Stomach (tissue), 9 donors: ENCODE data around the gene PTPRU. TPM values are rescaled to one million over a fixed set of nuclear protein-coding genes. Genes with fewer than 3 reads are reported as not detected.

Source experiments
- DNase-seq, 2 donors: peaks; one replicate each; pipeline versions ENCODE4 v3.0.0 to v3.0.0-alpha.2; 2013 to 2019
- H3K27ac ChIP-seq, 5 donors: fragments of 200-600 bp in 4 of 5; sonication (generic) in 4 of 5; one replicate each; pipeline ENCODE4 v1.5.1; 2013 to 2019; ENCODE audit warnings: mild to moderate bottlenecking in 1 of 5, moderate library complexity in 1 of 5
- H3K27me3 ChIP-seq, 3 donors: fragments of 200-600 bp; sonication (generic); one replicate each; pipeline ENCODE4 v1.5.1; 2017 to 2019; ENCODE audit warnings: mixed run types in 1 of 3
- H3K36me3 ChIP-seq, 4 donors: fragments of 200-600 bp; sonication (generic); 1 replicate in 3 of 4; 2 replicates in 1 of 4; pipeline ENCODE4 v1.5.1; 2016 to 2019
- H3K4me1 ChIP-seq, 4 donors: fragments of 200-600 bp; sonication (generic); one replicate each; pipeline ENCODE4 v1.5.1; 2016 to 2019
- H3K4me3 ChIP-seq, 4 donors: fragments of 200-600 bp; sonication (generic) in 3 of 4; one replicate each; pipeline ENCODE4 v1.5.1; 2016 to 2019; ENCODE audit warnings: mild to moderate bottlenecking in 1 of 4
- H3K9me3 ChIP-seq, 4 donors: fragments of 200-600 bp; sonication (generic); one replicate each; pipeline ENCODE4 v1.5.1; 2016 to 2019
- EP300 ChIP-seq: sonication (generic); formaldehyde crosslinking; IDR thresholded peaks from one replicate; pipeline ENCODE4 v1.6.1; 2017; ENCODE audit warnings: antibody characterized with exemption
- POLR2A ChIP-seq, 4 donors: fragments of 450-650 bp; IDR thresholded peaks; one replicate each; pipeline ENCODE4 v1.6.1; 2016; ENCODE audit warnings: antibody characterized with exemption in 4 of 4, control low read depth in 2 of 4, mild to moderate bottlenecking in 1 of 4, moderate library complexity in 1 of 4
- POLR2AphosphoS5 ChIP-seq, 3 donors: sonication (generic); formaldehyde crosslinking; IDR thresholded peaks; one replicate each; pipeline ENCODE4 v1.6.1; 2016; ENCODE audit warnings: antibody characterized with exemption in 3 of 3
- WGBS, 5 donors: extraction: QIAGEN DNeasy Blood & Tissue Kit in 3 of 5; methylation state at CpG; one replicate each; pipeline versions ENCODE4 v1.1.5 to v1.1.7; 2013 to 2018; 5-methylcytosine and 5-hydroxymethylcytosine counted together
- intact Hi-C: fragments of 100-400 bp; cut with DNase I; formaldehyde crosslinking; loops from one replicate; pipeline ENCODE4 v1.15.1; 2023; ENCODE audit warnings: low total_unique reads
- polyA plus RNA-seq, 3 donors: library from polyadenylated mRNA; stranded (reverse); fragments of 200-250 nt; gene quantifications; one replicate each; pipeline ENCODE4 v1.2.3, GENCODE V29; 2013
- total RNA-seq, 5 donors: library from RNA; depleted of rRNA; stranded (reverse); fragments of >200 nt; gene quantifications; one replicate each; pipeline versions ENCODE4 v1.1.0 to v1.2.3, GENCODE V29; 2014 to 2016
- TF ChIP-seq, protein P1 (sequence below), 7 experiments: fragments of 450-650 bp in 4 of 7; fragments of 200-600 bp in 3 of 7; sonication (generic) in 3 of 7; IDR thresholded peaks; one replicate each; pipeline ENCODE4 v1.5.1; 2016 to 2019; ENCODE audit warnings: antibody characterized with exemption in 7 of 7, control low read depth in 2 of 7, mild to moderate bottlenecking in 1 of 7
- donor health status: healthy with polysubstance abuse.
- donor health status: Bipolar disorder and iron deficiency.
- donor health status: healthy.

PTPRU gene
- total and polyA plus RNA-seq, 8 donors = 0.29 to 17.5 (median 6.2) TPM

DNA sequence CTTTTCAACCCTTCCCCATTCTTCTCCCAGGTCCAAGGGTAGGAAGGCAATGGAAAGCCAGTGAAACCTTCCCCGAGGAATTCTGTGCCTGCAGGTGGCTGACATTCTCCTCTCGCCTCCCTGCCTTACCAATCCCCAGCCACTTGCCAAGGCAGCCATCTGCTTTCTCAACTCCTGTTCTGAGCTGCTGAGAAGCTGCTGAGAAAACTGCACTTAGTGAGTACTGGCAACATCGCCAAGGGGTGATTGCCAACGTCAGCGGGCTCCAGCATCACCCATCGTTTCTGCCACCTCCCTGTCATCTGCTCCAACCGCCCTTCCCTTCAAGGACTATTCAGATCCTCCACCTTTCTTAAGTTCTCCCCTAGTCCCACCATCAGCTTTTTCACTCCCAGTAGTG lies 106.0 kb downstream of the PTPRU start:
- H3K4me1 ChIP-seq = no peaks in the 10 kb centered on the region
- TF ChIP-seq POLR2A (IDR thresholded peaks at IDR 0.05) = no peak
- no peak for TF ChIP-seq EP300
- TF ChIP-seq, protein P1, sequence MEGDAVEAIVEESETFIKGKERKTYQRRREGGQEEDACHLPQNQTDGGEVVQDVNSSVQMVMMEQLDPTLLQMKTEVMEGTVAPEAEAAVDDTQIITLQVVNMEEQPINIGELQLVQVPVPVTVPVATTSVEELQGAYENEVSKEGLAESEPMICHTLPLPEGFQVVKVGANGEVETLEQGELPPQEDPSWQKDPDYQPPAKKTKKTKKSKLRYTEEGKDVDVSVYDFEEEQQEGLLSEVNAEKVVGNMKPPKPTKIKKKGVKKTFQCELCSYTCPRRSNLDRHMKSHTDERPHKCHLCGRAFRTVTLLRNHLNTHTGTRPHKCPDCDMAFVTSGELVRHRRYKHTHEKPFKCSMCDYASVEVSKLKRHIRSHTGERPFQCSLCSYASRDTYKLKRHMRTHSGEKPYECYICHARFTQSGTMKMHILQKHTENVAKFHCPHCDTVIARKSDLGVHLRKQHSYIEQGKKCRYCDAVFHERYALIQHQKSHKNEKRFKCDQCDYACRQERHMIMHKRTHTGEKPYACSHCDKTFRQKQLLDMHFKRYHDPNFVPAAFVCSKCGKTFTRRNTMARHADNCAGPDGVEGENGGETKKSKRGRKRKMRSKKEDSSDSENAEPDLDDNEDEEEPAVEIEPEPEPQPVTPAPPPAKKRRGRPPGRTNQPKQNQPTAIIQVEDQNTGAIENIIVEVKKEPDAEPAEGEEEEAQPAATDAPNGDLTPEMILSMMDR (IDR thresholded peaks at IDR 0.05) = no peak
- no peak for TF ChIP-seq POLR2AphosphoS5 (IDR thresholded peaks at IDR 0.05)
- H3K27ac ChIP-seq = no peak overlapping the region
- H3K4me3 ChIP-seq = no peak overlapping the region
- no peak for DNase-seq
- intact Hi-C loops = no loop called here
- H3K36me3 ChIP-seq = no peaks in the 10 kb centered on the region
- WGBS, 5 donors = 70 to 79% (median 72%) methylated on average over 7 of the region's 7 CpGs
- peaks cover 0 to 58% (median 13%) of the 10 kb centered on the region in 3 donors for H3K27me3 ChIP-seq
- no peaks in the 10 kb centered on the region for H3K9me3 ChIP-seq

DNA sequence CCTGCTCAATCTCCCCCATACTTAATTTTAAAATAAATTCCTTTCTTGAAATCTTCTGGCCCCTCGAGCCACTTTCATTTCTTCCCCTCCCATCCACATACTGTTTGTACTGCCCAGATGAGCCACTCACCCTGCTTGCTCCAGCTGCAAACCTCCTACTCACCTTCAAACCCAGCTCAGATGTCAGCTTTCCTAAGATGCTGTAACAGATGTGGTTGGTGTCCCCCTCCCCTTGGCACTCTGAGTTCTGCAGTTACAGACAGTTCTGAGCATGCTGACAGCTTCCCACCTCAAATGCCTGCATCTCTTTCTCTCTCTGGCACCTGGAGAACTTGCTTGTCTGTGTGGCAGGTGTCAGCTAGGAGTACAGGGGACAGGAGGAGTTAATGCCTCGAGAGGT lies 106.7 kb downstream of the PTPRU start:
- peaks cover 0 to 58% (median 13%) of the 10 kb centered on the region in 3 donors for H3K27me3 ChIP-seq
- H3K4me3 ChIP-seq = no peak overlapping the region
- intact Hi-C loops = no loop called here
- H3K36me3 ChIP-seq = no peaks in the 10 kb centered on the region
- 38 to 59% (median 49%) methylated on average over 2 of the region's 2 CpGs for WGBS, 5 donors
- TF ChIP-seq, protein P1 (IDR thresholded peaks at IDR 0.05) = no peak
- no peak for TF ChIP-seq EP300
- no peak for TF ChIP-seq POLR2A (IDR thresholded peaks at IDR 0.05)
- TF ChIP-seq POLR2AphosphoS5 (IDR thresholded peaks at IDR 0.05) = no peak
- no peak for DNase-seq
- no peaks in the 10 kb centered on the region for H3K9me3 ChIP-seq
- no peaks in the 10 kb centered on the region for H3K4me1 ChIP-seq
- H3K27ac ChIP-seq = no peak overlapping the region

DNA sequence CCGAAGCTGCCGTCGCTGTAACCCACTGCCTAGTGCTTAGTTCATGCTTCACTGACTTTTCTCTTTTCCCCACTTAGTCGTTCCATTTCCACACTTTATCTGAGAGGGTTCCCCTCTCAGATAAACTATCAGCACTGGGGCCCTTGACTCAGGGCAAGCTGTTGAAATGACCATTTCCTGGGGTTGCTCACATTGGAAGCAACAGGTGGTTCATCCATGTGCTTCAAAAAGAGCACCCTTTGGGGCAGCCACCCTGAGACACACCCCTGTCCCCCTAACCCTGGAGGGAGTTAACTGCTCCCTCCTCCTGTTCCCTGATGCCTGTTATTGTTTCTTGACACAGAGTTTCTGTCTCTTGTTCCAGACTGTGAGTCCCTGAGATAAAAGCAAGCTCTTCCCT lies 107.2 kb downstream of the PTPRU start:
- H3K36me3 ChIP-seq = no peaks in the 10 kb centered on the region
- 54 to 71% (median 57%) methylated on average over 4 of the region's 4 CpGs for WGBS, 5 donors
- H3K27ac ChIP-seq = no peak overlapping the region
- no peak overlapping the region for H3K4me3 ChIP-seq
- intact Hi-C loops = no loop called here
- no peaks in the 10 kb centered on the region for H3K4me1 ChIP-seq
- peaks cover 0 to 58% (median 13%) of the 10 kb centered on the region in 3 donors for H3K27me3 ChIP-seq
- no peak for DNase-seq
- TF ChIP-seq POLR2A (IDR thresholded peaks at IDR 0.05) = no peak
- no peak for TF ChIP-seq EP300
- TF ChIP-seq, protein P1 (IDR thresholded peaks at IDR 0.05) = no peak
- no peak for TF ChIP-seq POLR2AphosphoS5 (IDR thresholded peaks at IDR 0.05)
- no peaks in the 10 kb centered on the region for H3K9me3 ChIP-seq

DNA sequence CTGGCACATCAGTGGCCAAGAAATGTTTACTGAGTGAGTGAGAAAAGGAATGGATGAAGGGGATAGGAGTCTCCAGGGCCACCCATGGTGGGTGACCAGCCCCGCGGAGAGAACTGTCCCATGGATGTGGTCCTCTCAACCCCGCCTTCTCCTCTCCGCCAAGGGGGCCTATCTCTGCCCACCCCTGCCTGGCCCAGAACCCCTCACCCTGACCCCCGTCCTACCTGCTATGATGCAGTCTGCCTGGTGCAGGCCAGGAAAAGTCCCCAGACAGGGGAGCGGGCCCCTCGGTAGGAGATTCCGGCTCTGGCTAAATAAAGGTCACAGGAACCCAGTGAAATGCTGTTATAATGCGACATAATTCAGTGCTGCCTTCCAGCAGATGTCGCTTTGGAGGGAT lies 107.6 kb downstream of the PTPRU start:
- intact Hi-C loops = no loop called here
- Histone ChIP-seq H3K27me3 (peaks cover 0 to 60% (median 13%) of the 10 kb centered on the region in 3 donors), H3K36me3 (no peaks in the 10 kb centered on the region), H3K9me3 (no peaks in the 10 kb centered on the region), H3K4me3 (no peak overlapping the region), H3K27ac (no peak overlapping the region), H3K4me1 (no peaks in the 10 kb centered on the region)
- DNase-seq = no peak
- 62 to 69% (median 67%) methylated on average over 10 of the region's 10 CpGs for WGBS, 5 donors
- TF ChIP-seq, protein P1 (IDR thresholded peaks at IDR 0.05) = no peak
- TF ChIP-seq POLR2AphosphoS5 (IDR thresholded peaks at IDR 0.05) = no peak
- TF ChIP-seq POLR2A (IDR thresholded peaks at IDR 0.05) = no peak
- TF ChIP-seq EP300 = no peak
